Activated T-helper 1 cell treated with Interleukin-2 at 50 U/mL for 16 hours (primary cell): ENCODE results near the gene PIGL.

Experiments
- DNase-seq: peaks from one replicate; pipeline ENCODE4 v3.0.0-alpha.2; 2020; ENCODE audit warnings: low read depth

Gene PIGL

GRCh38 chr17:16353317-16354174 lies 136.5 kb downstream of the PIGL start, which contains the start of gene CENPV:
Gene CENPV, minus strand, starts transcription at chr17:16353469. Its CDS starts 33 bp downstream, at chr17:16353436.
- DNase-seq: peak; percentile 60

GRCh38 chr17:16354585-16354984 lies 137.6 kb downstream of the PIGL start:
- DNase-seq: no peak

GRCh38 chr17:16358394-16358793 lies 141.4 kb downstream of the PIGL start:
- no peak for DNase-seq

- DNase-seq: no peak
Measured at GRCh38 chr17:16361874-16362273, 144.9 kb downstream of the PIGL start.

- peak; percentile 46 for DNase-seq
Measured at GRCh38 chr17:16363749-16364536, 146.9 kb downstream of the PIGL start.

GRCh38 chr17:16364625-16365024 lies 147.6 kb downstream of the PIGL start:
- DNase-seq: no peak

- no peak for DNase-seq
Measured at GRCh38 chr17:16371742-16372141, 154.7 kb downstream of the PIGL start.

GRCh38 chr17:16374146-16374938 lies 157.3 kb downstream of the PIGL start:
- DNase-seq: no peak
